IPS DF 4.7 (cell line): ENCODE measurements around the gene RPH3AL.
"Not testable (repeated sequence)": the region's sequence is repeated elsewhere in the genome, so short reads cannot be mapped to it uniquely, and the experiment has no call there.

Source experiments
- DNase-seq: peaks from one replicate; pipeline ENCODE4 v3.0.0-alpha.2; 2013; ENCODE audit warnings: low spot score; ENCODE audit errors: extremely low read depth

Gene RPH3AL

DNA sequence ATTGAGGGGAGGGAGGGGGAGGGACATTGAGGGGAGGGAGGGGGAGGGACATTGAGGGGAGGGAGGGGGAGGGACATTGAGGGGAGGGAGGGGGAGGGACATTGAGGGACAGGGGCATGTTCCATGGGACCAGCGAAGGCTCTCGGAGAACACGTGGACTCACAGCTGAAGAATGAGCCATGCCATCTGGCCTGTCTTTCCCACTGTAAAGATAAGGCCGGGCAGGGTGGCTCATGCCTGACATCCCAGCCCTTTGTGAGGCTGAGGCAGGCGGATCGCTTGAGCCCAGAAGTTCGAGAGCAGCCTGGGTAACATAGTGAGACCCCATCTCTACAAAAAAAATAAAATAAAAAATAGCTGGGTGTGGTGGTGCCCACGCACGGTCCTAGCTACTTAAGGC is 32.5 kb downstream of the RPH3AL start:
- no peak for DNase-seq

DNA sequence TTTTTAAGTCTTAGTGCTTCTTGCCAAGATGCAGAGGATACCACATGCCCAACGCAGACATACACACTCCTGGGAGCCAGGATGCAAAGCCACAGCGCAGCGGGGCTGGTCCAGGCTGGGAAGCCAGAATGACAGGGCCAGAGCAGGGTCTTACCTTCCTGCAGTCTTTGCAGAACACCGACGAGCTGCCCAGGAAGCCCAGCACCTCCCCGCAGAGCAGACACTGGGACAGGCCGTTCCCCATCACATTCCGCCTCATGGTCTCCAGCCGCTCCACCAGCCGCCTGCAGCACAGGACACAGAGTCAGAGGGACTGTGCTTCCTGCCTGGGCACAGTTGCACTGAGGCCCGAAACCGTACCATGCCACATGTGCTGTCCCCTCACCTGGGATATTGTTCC is 33.3 kb downstream of the RPH3AL start:
- DNase-seq, result no peak

DNA sequence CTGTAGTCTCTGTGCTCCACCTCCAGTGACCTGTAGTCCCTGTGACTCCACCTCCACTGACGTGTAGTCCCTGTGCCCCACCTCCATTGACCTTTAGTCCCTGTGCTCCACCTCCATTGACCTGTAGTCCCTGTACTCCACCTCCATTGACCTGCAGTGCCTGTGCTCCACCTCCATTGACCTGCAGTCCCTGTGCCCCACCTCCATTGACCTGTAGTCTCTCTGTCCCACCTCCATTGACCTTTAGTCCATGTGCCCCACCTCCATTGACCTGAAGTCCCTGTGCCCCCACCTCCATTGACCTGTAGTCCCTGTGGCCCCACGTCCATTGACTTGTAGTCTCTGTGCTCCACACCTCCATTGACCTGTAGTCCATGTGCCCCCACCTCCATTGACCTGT is 35.5 kb downstream of the RPH3AL start:
- DNase-seq, result not testable (repeated sequence)

DNA sequence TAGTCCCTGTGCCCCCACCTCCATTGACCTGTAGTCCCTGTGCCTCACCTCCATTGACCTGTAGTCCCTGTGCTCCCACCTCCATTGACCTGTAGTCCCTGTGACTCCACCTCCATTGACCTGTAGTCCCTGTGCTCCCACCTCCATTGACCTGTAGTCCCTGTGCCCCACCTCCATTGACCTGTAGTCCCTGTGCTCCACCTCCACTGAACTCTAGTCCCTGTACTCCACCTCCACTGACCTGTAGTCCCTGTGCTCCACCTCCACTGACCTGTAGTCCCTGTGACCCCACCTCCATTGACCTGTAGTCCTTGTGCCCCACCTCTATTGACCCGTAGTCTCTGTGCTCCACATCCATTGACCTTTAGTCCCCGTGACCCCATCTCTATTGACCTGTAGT is 37.2 kb downstream of the RPH3AL start:
- not testable (repeated sequence) for DNase-seq

DNA sequence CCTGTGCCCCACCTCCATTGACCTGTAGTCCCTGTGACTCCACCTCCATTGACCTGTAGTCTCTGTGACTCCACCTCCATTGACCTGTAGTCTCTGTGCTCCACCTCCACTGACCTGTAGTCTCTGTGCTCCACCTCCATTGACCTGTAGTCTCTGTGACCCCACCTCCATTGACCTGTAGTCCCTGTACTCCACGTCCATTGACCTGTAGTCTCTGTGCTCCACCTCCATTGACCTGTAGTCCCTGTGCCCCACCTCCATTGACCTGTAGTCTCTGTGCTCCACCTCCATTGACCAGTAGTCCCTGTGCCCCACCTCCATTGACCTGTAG is 38.0 kb downstream of the RPH3AL start:
- DNase-seq, result not testable (repeated sequence)

DNA sequence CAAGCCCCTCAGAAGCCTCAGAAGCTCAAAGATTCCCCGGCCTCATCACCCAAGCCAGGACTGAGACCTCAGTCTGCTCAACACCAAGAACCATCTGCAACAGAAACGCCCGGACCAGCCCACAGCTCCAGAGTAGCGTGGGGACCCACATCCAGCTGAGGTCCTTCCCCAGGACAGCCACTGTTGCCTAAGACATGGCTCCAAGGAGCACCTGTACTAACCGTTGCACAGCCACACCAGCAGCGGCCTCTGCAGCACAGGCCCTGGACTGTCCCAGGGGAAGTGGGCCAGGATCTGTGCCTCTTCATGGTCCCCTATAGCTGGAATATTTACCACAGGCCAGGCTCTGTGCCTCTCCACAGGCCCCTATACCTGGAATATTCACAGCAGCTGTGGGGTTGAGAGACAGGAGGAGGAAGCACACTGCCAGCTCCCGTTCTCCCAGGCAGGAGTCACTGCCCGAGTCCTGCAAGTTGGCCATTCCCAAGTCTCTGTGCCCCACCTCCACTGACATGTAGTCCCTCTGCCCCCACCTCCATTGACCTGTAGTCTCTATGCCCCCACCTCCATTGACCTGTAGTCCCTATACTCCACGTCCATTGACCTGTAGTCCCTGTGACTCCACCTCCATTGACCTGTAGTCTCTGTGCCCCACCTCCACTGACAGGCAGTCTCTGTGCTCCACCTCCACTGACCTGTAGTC is 38.5 kb downstream of the RPH3AL start:
- no peak for DNase-seq

DNA sequence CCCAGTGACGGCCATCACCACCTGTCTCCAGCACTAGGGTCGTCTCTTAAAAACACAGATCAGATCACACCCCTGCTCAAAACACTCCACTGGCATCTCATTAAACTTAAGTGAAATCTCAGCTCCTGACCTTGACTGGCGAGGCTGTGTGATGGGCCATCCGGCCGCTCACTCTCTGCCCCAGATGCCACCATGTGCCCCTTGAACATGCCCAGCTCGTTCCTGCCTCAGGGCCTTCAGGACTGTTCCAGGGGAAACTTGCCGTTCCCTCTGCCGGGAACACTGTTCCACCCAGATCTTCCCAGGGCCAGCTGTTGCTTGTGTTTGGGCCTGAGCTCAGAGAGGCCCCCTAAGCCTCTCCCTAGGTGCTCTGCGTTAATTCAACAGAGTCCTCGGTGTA is 39.4 kb downstream of the RPH3AL start:
- DNase-seq, result no peak

DNA sequence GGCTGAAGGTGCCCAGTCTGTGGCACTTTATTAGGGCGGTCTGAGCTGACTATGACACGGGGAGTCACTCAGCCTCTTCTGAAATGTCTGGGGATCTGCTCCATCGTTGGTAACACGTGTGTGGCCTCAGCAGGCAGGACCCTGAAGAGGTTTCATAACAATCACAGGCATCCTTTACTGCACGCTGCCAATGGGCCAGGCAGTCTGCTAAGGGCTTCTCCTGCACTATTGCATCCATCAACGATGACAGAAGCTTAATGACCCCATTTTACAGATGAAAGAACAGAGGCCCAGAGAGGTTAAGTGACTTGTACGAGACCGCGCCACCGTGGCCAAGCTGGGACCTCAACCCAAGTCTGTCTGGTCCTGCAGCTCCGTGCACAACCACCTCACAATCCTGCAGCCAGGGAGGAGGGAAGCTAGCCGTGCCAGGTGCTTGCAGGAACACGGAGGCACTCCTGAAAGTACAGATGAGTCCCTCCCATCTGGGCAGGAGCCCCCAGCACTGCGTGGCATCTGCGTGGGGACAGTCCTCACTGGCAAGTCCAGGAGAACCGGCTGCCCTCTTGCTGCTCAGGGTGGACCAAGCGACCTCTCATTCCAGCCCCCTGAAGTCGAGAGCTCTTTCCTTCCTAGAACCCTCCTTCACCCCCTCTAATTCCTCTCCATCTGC is 40.0 kb downstream of the RPH3AL start:
- no peak for DNase-seq

DNA sequence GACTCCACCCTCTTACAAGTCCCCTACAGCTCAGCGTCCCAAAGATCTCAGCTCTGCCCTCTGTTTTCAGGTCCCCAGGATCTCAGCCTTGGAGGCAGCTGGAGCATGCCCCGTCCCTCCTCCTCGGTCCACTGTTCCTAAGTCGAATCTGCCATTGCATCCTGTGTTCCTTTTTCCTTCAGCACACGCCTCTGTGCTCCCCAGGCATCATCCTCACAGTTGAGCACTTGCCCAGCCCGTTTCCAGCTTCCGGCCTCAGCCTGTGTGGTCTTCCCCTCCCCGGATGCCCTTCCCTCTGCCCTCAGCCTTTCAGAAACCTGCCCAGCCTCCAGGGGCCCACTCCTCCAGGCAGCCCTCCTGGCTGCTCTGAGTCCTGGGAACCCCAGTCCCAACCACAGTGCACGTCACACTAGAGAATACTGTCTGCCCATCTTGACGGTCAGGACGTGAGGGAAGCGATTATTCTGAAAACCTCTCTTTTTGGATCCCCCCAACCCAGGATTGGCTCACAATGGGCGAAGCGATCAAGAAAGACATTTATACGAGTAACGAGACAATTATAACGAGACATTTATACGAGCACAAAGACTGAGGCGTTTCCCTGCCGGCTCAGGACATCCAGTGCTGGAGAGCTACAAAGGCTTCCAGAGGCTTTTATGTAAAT is 41.4 kb downstream of the RPH3AL start:
- no peak for DNase-seq

DNA sequence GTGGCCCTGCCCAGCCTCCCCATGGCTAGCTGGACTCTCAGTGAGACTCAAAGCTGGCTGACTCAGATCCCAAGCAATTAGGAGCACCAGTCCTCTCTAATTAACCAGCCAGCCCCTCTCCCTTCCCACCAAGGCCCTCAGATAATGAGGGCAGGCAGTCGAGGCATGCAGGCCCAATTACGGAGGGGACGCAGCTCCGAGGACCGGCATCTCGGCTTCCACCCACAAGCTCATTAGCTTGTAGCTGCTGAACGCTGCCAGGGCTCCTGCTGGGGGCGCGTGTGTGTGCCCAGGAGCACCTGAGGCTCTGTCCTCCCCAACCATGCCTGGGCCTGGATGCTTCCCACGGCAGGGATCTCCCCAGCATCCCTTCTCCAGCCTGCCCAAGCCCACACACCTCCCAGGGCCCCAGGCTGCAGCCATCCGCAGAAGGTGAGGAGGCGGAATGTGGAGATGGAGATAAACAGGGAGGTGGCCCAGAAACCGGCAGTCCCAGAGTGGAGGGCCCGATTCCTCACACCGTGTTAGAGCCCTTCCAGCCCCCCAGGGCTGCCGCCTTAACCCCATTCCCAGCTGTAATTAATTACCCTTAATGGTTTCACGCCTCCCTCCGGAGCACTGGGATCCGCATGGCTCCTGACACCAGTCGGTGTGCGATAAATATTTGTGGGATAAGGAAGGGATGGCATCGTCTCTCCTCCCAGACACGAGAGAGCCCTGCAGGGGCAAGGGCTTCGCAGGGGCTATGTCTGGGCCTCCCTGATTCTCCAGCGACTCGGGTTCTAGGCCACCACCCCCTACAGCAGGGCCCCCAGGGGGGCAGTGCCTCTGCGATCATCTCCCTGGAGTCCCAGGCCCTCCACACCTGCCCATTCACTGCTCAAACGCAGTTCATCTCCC is 42.2 kb downstream of the RPH3AL start:
- no peak for DNase-seq

DNA sequence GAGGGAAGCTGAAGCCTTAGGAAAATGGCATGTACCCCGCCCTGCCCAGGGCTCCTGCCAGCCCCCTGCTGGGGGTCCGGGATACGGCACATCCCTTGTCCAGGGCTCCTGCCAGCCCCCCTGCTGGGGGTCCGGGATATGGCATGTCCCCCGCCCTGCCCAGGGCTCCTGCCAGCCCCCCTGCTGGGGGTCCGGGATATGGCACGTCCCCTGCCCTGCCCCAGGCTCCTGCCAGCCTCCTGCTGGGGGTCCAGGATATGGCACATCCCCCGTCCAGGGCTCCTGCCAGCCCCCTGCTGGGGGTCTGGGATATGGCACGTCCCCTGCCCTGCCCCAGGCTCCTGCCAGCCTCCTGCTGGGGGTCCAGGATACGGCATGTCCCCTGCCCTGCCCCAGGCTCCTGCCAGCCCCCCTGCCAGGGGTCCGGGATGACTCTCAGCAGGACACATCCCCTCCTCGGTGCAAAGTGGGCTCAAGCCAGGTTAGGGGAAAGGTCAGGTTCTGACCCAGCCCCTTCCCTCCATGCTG is 43.2 kb downstream of the RPH3AL start:
- no peak for DNase-seq

DNA sequence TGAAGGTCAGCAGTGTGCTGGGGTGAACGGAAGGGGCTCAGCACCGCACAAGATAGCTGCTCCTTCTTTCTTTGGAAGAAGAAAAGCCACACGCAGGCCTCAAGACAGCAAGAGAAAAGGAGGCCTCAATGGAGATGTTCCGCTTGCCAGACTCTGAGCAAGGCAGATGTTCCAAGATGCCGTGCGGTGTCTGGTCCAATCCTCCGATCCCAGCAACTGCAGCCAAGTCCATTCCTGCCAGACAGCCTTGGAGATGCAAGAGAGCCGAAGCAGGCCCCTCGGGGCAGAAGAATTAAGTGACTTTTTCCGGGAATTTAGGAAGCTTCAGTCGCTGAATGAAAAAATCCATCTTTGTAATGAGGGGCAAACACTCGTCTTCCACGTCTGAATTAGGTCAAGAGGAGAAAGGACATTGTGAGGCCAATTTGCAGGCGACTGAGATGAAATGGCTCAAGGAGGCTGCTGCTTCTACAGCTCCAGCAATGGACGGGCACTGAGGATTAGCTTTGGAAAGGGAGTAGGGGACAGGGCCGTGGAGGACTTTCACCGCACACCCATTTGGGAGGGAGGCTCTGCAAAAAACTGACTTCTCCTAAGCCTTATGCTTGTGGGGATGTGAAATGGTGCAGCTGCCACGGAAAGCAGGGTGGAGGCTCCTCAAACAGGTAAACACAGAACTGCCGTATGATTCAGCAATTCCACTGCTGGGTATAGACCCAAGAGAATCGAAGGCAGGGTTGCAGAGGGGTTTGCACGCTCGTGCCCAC is 44.7 kb downstream of the RPH3AL start:
- no peak for DNase-seq

DNA sequence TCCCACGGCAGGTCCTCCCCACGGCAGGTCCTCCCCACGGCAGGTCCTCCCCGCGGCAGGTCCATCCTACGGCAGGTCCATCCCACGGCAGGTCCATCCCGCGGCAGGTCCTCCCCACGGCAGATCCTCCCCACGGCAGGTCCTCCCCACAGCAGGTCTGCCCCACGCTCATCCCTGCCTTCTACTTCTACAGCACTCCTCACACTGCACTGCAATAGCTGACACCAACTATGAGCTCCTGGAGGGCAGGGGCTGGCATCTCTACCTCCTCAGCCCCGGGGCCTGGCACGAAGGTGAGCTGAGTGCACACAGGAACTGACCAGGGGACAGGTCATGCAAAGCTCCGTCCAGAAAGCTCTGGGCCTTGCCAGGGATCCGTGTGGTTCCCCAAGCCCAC is 45.3 kb downstream of the RPH3AL start:
- no peak for DNase-seq

DNA sequence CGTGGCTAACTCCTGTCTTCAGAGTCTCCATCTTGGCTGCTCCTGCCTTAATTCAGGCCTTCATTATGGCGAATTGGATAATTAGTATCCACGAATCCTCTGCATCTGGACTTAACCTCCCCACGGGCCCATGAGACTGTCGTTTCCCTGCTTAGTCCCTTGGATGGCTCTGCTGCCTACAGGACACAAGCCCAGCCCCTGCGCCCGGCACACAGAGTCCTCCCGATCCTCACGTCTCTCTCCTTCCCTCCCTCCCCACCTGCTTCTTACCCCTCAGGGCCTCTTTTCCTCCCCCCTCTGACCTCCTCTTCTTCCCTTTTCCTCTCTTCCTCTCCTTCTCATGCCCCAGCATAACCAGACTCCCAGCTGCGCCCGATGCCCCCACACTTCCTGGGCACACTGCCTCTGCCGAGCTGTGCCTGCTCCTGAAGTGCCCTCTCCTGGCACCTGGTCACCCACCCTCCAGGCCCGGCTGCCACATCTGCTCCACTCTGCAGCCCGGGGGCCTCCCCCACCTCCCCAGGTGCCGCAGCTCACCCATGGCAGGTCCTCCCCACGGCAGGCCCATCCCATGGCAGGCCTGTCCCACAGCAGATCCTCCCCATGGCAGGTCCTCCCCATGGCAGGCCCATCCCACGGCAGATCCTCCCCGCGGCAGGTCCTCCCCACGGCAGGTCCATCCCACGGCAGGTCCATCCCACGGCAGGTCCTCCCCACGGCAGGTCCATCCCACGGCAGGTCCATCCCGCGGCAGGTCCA is 45.9 kb downstream of the RPH3AL start:
- DNase-seq, result no peak

DNA sequence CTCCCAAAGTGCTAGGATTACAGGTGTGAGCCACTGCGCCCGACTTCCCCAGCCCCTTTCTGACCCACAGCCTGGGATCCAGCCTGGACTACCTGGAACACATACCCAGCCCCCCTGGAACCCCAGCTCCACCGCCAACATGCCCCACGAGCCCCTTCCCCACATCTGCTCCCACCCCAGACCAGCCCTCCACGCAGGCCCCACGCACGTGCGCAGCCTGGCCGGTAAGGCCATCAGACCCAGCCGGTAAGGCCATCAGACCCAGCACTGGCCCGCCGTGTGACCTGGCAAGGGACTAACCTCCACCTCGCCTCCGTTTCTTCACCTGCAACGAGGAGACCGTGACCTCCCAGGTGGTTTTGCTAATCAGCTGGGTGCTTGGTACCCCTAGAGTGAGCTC is 46.5 kb downstream of the RPH3AL start:
- DNase-seq, result no peak

DNA sequence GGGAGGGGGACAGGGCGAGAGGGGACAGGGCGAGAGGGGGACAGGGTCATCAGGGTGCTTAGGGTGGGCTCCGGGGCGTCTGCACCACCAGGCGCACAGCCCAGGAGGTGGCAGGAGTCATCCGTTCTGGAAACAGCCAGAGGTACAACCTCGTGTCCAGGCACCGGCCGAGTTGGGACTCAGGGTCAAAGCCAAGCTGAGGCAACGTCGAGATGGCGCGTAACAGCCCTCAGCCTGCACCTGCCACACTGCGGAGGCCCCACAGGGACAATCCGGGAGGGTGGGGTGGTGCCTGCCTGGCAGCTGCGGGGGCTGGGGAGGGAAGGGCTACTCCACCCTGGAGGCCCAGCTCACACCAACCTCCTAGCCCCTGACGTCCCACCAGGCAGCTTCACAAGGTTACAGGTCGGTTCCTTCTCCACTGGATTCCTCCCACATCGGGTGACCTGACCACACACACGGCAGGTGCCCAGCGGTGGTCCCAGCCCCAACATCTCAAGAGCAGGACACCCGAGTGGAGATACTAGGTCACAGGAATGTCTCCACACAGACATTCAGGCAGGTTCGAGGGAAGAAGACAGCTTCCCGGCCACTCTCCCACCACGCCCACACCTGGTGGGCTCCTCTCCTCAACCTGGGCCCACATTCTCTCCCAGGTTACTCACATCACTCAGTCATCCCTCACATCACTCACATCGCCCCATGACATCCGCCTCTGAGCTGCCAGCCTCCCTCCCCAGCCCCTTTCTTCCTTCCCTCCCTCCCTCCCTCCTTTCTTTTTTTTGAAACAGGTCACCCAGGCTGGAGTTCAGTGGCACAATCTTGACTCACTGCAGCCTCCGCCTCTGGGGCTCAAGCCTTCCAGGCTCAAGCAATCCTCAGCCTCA is 47.3 kb downstream of the RPH3AL start:
- DNase-seq, result no peak

DNA sequence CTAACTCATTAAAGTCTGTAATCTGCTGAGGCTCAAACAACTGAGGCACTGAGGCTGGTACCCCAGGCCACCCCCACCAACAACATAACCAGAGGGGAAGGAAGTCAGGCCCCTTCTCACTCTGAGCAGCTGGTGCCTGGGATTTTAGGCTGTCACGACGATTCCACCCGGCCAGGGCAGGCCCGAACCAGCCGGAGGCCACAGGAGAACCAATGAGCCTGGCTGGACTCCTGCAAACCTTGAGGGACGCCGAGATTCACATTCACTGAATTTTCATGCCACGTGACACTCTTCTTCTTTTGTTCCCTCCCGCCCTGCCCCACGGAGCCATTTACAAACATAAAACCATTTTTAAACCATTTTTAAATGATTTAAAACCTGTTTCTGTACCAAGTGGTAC is 48.1 kb downstream of the RPH3AL start:
- DNase-seq, result no peak

DNA sequence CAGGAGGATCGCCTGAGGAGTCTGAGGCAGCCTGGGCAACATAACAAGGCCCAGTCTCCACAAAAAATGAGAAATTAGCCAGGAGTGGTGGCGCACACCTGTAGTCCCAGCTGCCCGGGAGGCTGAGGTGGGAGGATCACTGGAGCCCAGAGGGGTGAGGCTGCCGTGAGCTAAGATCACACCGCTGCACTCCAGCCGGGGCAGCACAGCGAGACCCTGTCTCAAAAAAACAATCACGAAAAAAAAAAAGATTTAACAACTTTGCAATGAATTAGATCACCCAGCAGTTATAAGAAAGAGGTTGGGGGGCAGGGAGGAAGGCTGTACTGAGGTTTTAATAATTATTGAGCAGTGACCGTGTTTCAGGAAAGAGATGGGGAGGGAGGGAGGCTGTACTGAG is 49.4 kb downstream of the RPH3AL start:
- no peak for DNase-seq

DNA sequence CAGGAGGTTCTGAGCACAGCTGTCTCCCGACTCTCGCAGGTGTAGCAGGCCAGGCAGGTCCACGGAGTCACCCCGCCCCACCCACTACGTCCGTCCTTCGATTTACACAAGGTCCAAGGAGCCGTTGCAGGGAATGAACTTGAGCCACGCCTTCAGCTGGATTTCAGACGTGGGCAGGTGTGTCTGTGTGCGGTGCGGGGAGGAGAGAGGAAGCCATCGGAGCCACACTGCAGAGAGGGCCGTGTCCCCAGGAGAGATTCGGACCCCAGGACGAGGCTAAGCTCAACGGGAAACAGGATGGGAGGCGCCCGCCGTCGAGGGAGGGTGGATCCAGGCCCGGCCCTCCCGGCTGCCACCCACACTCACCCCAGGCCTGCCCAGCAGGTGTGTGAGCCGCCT is 50.3 kb downstream of the RPH3AL start:
- DNase-seq, result no peak
